Duodenal mucosa (tissue), 2 donors: ENCODE measurements around the gene SCML2.

Experiments
- H3K27ac ChIP-seq: one replicate; pipeline ENCODE4 v1.7.0; 2013; ENCODE audit warnings: low read depth, low read length
- H3K27me3 ChIP-seq, 2 donors: one replicate each; pipeline ENCODE4 v1.7.0; 2013; ENCODE audit warnings: low read length in 2 of 2, control low read depth in 1 of 2; ENCODE audit not compliant: insufficient read depth in 2 of 2, control insufficient read depth in 1 of 2
- H3K36me3 ChIP-seq, 2 donors: one replicate each; pipeline ENCODE4 v1.7.0; 2013; ENCODE audit warnings: low read length in 2 of 2, control low read depth in 1 of 2; ENCODE audit not compliant: insufficient read depth in 2 of 2, control insufficient read depth in 1 of 2
- H3K4me1 ChIP-seq, 2 donors: one replicate each; pipeline ENCODE4 v1.7.0; 2013; ENCODE audit warnings: low read length in 2 of 2, control low read depth in 1 of 2; ENCODE audit not compliant: insufficient read depth in 2 of 2, control insufficient read depth in 1 of 2
- H3K4me3 ChIP-seq, 2 donors: one replicate each; pipeline ENCODE4 v1.7.0; 2013; ENCODE audit warnings: low read length in 2 of 2, low read depth in 1 of 2
- H3K9ac ChIP-seq, 2 donors: one replicate each; pipeline ENCODE4 v1.7.0; 2013; ENCODE audit warnings: low read length in 2 of 2, low read depth in 1 of 2
- H3K9me3 ChIP-seq, 2 donors: one replicate each; pipeline ENCODE4 v1.7.0; 2013; ENCODE audit warnings: low read length in 2 of 2, control low read depth in 1 of 2; ENCODE audit not compliant: control insufficient read depth in 1 of 2

SCML2 gene

DNA sequence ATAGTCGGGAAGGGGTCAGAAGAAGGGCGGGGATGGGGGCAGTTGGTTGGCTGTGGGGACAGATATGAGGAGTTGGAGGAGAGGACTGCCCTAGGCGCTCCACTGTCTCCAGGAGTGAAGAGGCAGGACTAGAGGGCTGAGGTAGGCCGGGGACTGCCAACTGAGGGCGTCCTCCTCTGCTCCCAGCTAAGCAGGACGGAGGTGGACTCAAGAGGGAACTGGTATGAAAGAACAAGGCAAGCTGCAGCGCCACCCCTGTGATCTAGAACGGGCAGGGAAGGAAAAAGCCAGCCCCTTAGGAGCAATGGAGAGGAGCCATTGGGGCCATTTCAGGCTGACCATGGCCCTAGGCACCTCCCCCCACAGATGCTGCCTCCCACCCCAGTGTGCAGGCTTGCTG, 147.8 kb downstream of the SCML2 start:
- H3K27me3 ChIP-seq = no peaks in the 10 kb centered on the region
- H3K36me3 ChIP-seq = no peaks in the 10 kb centered on the region

DNA sequence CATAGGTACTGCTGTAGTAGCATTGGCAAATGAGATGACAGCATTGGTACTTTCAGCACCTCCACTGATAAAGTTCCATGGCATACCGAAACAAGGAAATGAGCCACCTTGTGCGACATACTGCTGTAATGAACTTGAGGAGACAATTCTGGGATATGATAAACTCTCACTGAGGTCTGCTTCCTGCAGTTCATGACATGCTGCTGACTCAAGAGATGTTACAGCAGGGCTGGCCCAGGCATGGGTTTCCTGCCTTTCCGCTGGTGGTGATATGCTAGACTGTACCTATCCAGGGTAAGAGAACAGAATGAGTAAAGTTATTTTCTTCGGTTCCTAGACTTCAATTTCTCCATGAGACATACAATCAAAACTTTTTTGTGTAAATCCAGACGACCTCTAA, 150.9 kb downstream of the SCML2 start:
- H3K27me3 ChIP-seq = no peaks in the 10 kb centered on the region
- H3K4me3 ChIP-seq = no peak overlapping the region
- no peak overlapping the region for H3K9ac ChIP-seq
- H3K4me1 ChIP-seq = no peaks in the 10 kb centered on the region
- no peak overlapping the region for H3K27ac ChIP-seq
- no peaks in the 10 kb centered on the region for H3K36me3 ChIP-seq
- no peaks in the 10 kb centered on the region for H3K9me3 ChIP-seq

More for the DNA sequence above, 147.8 kb downstream of the SCML2 start:
- no peaks in the 10 kb centered on the region for H3K9me3 ChIP-seq
- H3K9ac ChIP-seq = no peak overlapping the region
- H3K4me3 ChIP-seq = no peak overlapping the region
- no peaks in the 10 kb centered on the region for H3K4me1 ChIP-seq
- H3K27ac ChIP-seq = no peak overlapping the region

DNA sequence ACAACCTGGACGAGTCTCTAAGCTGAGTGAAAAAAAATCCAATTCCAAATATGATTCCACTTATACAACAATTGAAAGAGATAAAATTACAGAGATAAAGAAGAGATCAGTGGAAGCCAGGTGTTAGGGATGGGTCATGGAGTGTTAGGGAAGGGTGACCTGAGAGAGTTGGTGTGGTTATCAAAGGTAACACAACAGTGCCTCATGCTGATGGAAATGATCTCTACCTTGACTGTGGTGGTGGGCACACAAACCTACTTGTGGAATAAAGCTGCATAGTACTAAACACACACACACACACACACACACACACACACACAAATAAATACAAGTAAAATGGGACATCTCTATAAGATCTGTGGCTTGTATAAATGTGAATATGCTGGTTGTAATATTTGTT, 159.8 kb downstream of the SCML2 start:
- H3K4me3 ChIP-seq = no peak overlapping the region
- no peaks in the 10 kb centered on the region for H3K4me1 ChIP-seq
- no peak overlapping the region for H3K27ac ChIP-seq
- no peaks in the 10 kb centered on the region for H3K27me3 ChIP-seq
- H3K9me3 ChIP-seq = no peaks in the 10 kb centered on the region
- no peaks in the 10 kb centered on the region for H3K36me3 ChIP-seq
- H3K9ac ChIP-seq = no peak overlapping the region
